K562 (cell line): ENCODE results near the gene RREB1. TPM values are rescaled to one million over a fixed set of nuclear protein-coding genes. Genes with fewer than 3 reads are reported as not detected.

Experiments used
- ARID2 ChIP-seq: fragments of 450-650 bp; IDR thresholded peaks from 2 replicates; pipeline ENCODE4 v1.6.1; 2017; ENCODE audit warnings: antibody characterized with exemption, mild to moderate bottlenecking
- CBX5 ChIP-seq: IDR thresholded peaks from 2 replicates; pipeline ENCODE4 v1.6.1; 2014; ENCODE audit warnings: low read depth, borderline replicate concordance
- CREM ChIP-seq: IDR thresholded peaks from 2 replicates; pipeline ENCODE4 v1.6.1; 2014; ENCODE audit warnings: antibody characterized with exemption, low read depth
- CTCFL ChIP-seq: IDR thresholded peaks from 2 replicates; pipeline ENCODE4 v1.6.1; 2011; ENCODE audit warnings: borderline replicate concordance, low read depth, mild to moderate bottlenecking, moderate library complexity, low read length; ENCODE audit not compliant: insufficient read depth, poor library complexity, severe bottlenecking
- GATAD2B ChIP-seq: fragments of 450-650 bp; IDR thresholded peaks from 2 replicates; pipeline ENCODE4 v1.6.1; 2017; ENCODE audit warnings: mild to moderate bottlenecking, borderline replicate concordance
- HDAC1 ChIP-seq, 2 experiments: fragments of 450-650 bp; IDR thresholded peaks; 2 replicates each; pipeline ENCODE4 v1.6.1; 2016 to 2017; ENCODE audit warnings: inconsistent platforms in 1 of 2, mild to moderate bottlenecking in 1 of 2, moderate library complexity in 1 of 2
- MTA3 ChIP-seq: fragments of 450-650 bp; formaldehyde crosslinking; IDR thresholded peaks from 2 replicates; pipeline ENCODE4 v1.6.1; 2017; ENCODE audit warnings: mild to moderate bottlenecking, borderline replicate concordance
- NCOA1 ChIP-seq: fragments of 450-650 bp; IDR thresholded peaks from 2 replicates; pipeline ENCODE4 v1.6.1; 2016; ENCODE audit warnings: low read depth
- RBM39 ChIP-seq: fragments of 200-400 bp; formaldehyde crosslinking; optimal IDR thresholded peaks from 2 replicates; pipeline ENCODE3; 2018; ENCODE audit warnings: low read depth, low read length
- SAFB ChIP-seq: fragments of 200-400 bp; formaldehyde crosslinking; IDR thresholded peaks from 2 replicates; pipeline ENCODE4 v1.6.1; 2017; ENCODE audit warnings: low read depth, low read length, borderline replicate concordance
- SREBF1 ChIP-seq: fragments of 150-350 bp; IDR thresholded peaks from 2 replicates; pipeline ENCODE4 v1.6.1; 2014; ENCODE audit warnings: antibody characterized with exemption, low read depth, low read length, borderline replicate concordance
- ZNF280B ChIP-seq: fragments of 250-450 bp; sonication (Bioruptor Pico); IDR thresholded peaks from 2 replicates; pipeline ENCODE4 v1.5.1; 2021; ENCODE audit warnings: mild to moderate bottlenecking
- ZNF551 ChIP-seq: fragments of 250-450 bp; sonication (Bioruptor Pico); IDR thresholded peaks from 2 replicates; pipeline ENCODE4 v1.5.0; 2021; ENCODE audit warnings: mild to moderate bottlenecking, moderate library complexity
- ZNF778 ChIP-seq: fragments of 450-650 bp; formaldehyde crosslinking; IDR thresholded peaks from 2 replicates; pipeline ENCODE4 v1.4.0; 2020; ENCODE audit warnings: mild to moderate bottlenecking, moderate library complexity
- polyA plus RNA-seq, 8 experiments: library from polyadenylated mRNA; depleted of rRNA in 4 of 8; stranded (reverse) in 5 of 8; unstranded in 3 of 8; fragments of >200 nt; fragmentation: Nextera tagmentation in 2 of 8; fragmentation: Illumina TruSeq in 1 of 8; extraction: Ambion mirVana in 2 of 8; extraction: Trizol in 1 of 8; gene quantifications; 2 replicates each; pipeline versions ENCODE4 v1.2.1 to v1.2.3, GENCODE V29; 2011 to 2014; ENCODE audit warnings: inconsistent platforms in 1 of 8, missing spikeins in 1 of 8
- total RNA-seq, 7 experiments: library from RNA; depleted of rRNA in 6 of 7; stranded (reverse); fragments of >200 nt in 6 of 7; fragmentation: Illumina TruSeq in 2 of 7; extraction: Trizol in 2 of 7; gene quantifications; 2 replicates each; pipeline versions ENCODE4 v1.2.1 to v1.2.3, GENCODE V29; 2011 to 2021; ENCODE audit warnings: low replicate concordance in 1 of 7
- TF ChIP-seq, protein P1 (sequence below): sonication (generic); formaldehyde crosslinking; IDR thresholded peaks from 2 replicates; pipeline ENCODE4 v1.8.0; 2023; ENCODE audit warnings: mild to moderate bottlenecking, missing genetic modification reagents
- TF ChIP-seq, protein P2 (sequence below): sonication (generic); IDR thresholded peaks from 2 replicates; pipeline ENCODE4 v1.6.1; 2016
- TF ChIP-seq, protein P3 (sequence below), 2 experiments: fragments of 200-800 bp in 1 of 2; sonication (Bioruptor generic) in 1 of 2; sonication (generic) in 1 of 2; formaldehyde crosslinking in 1 of 2; IDR thresholded peaks in 1 of 2; conservative IDR thresholded peaks in 1 of 2; 2 replicates each; pipeline versions ENCODE4 v1.5.0 to v1.6.1; 2016 to 2020; ENCODE audit warnings: missing compliant biosample characterization in 1 of 2, missing genetic modification characterization in 1 of 2, missing genetic modification reagents in 1 of 2
- TF ChIP-seq, protein P4 (sequence below): fragments of 250-450 bp; sonication (Bioruptor Pico); IDR thresholded peaks from 2 replicates; pipeline ENCODE4 v1.8.0; 2022; ENCODE audit warnings: inconsistent platforms, mild to moderate bottlenecking, moderate library complexity, borderline replicate concordance

Gene RREB1
- total and polyA plus RNA-seq, 9 of the 15 experiments (the other 6 are each of a cell fraction or from before 2014, with no cell fraction given), result 3.3 to 64.2 (median 19.3) TPM

GRCh38 chr6:7200598-7201443, 93.1 kb downstream of the RREB1 start (continued):
- TF ChIP-seq CTCFL, result no peak
- TF ChIP-seq, protein P1, sequence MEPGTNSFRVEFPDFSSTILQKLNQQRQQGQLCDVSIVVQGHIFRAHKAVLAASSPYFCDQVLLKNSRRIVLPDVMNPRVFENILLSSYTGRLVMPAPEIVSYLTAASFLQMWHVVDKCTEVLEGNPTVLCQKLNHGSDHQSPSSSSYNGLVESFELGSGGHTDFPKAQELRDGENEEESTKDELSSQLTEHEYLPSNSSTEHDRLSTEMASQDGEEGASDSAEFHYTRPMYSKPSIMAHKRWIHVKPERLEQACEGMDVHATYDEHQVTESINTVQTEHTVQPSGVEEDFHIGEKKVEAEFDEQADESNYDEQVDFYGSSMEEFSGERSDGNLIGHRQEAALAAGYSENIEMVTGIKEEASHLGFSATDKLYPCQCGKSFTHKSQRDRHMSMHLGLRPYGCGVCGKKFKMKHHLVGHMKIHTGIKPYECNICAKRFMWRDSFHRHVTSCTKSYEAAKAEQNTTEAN, result no peak
- no peak for TF ChIP-seq GATAD2B
- no peak for TF ChIP-seq ARID2
- peak in 1 of 2 experiments; percentile 34; a peak in 1 of 4 replicates for TF ChIP-seq HDAC1 (IDR thresholded peaks at IDR 0.05)
- TF ChIP-seq, protein P2, sequence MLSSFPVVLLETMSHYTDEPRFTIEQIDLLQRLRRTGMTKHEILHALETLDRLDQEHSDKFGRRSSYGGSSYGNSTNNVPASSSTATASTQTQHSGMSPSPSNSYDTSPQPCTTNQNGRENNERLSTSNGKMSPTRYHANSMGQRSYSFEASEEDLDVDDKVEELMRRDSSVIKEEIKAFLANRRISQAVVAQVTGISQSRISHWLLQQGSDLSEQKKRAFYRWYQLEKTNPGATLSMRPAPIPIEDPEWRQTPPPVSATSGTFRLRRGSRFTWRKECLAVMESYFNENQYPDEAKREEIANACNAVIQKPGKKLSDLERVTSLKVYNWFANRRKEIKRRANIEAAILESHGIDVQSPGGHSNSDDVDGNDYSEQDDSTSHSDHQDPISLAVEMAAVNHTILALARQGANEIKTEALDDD, result peak; percentile 73; the same call in 1 of the 2 replicates
- no peak for TF ChIP-seq CREM
- no peak for TF ChIP-seq SAFB
- no peak for TF ChIP-seq SREBF1
- no peak for TF ChIP-seq RBM39
- TF ChIP-seq NCOA1, result no peak
- TF ChIP-seq ZNF280B (CRISPR knock-in tag), result no peak
- TF ChIP-seq, protein P3, sequence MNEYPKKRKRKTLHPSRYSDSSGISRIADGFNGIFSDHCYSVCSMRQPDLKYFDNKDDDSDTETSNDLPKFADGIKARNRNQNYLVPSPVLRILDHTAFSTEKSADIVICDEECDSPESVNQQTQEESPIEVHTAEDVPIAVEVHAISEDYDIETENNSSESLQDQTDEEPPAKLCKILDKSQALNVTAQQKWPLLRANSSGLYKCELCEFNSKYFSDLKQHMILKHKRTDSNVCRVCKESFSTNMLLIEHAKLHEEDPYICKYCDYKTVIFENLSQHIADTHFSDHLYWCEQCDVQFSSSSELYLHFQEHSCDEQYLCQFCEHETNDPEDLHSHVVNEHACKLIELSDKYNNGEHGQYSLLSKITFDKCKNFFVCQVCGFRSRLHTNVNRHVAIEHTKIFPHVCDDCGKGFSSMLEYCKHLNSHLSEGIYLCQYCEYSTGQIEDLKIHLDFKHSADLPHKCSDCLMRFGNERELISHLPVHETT (CRISPR knock-in tag; conservative IDR thresholded peaks at IDR 0.05 in 1 of 2, IDR thresholded peaks at IDR 0.05 in 1 of 2), result 0 out of 4 replicates have a peak, but pooled peaks of 1 of the 2 experiments have one; percentile 22
- TF ChIP-seq ZNF778 (CRISPR knock-in tag), result no peak
- TF ChIP-seq MTA3, result 0 out of 2 replicates have a peak, but pooled peaks have one; percentile 23
- TF ChIP-seq, protein P4, sequence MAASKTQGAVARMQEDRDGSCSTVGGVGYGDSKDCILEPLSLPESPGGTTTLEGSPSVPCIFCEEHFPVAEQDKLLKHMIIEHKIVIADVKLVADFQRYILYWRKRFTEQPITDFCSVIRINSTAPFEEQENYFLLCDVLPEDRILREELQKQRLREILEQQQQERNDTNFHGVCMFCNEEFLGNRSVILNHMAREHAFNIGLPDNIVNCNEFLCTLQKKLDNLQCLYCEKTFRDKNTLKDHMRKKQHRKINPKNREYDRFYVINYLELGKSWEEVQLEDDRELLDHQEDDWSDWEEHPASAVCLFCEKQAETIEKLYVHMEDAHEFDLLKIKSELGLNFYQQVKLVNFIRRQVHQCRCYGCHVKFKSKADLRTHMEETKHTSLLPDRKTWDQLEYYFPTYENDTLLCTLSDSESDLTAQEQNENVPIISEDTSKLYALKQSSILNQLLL (CRISPR knock-in tag), result no peak
- TF ChIP-seq CBX5, result no peak
- no peak for TF ChIP-seq ZNF551 (CRISPR knock-in tag)
